GM21717 (cell line): Measurements from ENCODE around the gene FRMD4A.
"Not testable (repeated sequence)": the region's sequence is repeated elsewhere in the genome, so short reads cannot be mapped to it uniquely, and the experiment has no call there.

Source experiments
- ATAC-seq: cut with Tn5 transposase; IDR thresholded peaks from one replicate; pipeline ENCODE4 v1.9.1; 2021; ENCODE audit warnings: mild to moderate bottlenecking, moderate library complexity; ENCODE audit not compliant: unreplicated experiment

Gene FRMD4A

GRCh38 chr10:14116837-14117236 is 213.9 kb downstream of the FRMD4A start:
- ATAC-seq = no peak

GRCh38 chr10:14116021-14116420 is 214.7 kb downstream of the FRMD4A start:
- no peak for ATAC-seq

- no peak for ATAC-seq
Measured at GRCh38 chr10:14114791-14115190, 215.9 kb downstream of the FRMD4A start.

GRCh38 chr10:14112056-14112455 is 218.7 kb downstream of the FRMD4A start:
- no peak for ATAC-seq

DNA sequence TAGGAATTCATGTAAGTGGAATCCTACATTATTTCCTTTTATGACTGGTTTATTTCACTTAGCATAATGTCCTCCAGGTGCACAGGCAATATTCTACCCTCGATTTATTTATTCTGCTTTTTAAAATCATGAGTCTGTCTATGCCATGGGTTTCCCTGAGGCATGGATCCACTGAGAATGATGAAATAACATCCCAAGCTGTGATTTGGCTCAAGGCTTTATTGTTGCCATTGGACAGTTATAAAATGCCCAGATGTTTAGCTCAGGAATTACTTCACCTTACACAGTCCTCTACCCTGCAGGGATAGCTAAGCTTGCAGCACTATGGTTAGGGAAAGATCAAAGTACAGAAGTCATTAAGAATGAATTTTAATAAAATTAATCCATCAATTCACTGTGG is 219.5 kb downstream of the FRMD4A start:
- ATAC-seq = no peak

DNA sequence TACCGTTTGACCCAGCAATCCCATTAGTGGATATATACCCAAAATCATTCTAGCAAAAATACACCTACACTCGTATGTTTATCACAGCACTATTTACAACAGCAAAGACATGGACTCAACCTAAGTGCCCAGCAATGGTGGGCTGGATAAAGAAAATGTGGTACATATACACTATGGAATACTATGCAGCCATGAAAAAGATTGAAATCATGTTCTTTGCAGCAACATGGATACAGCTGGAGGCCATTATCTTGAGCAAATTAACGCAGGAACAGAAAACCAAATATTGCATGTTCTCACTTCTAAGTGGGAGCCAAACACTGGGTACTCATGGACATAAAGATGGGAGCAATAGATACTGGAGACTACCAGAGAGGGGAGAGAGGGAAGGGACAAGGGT is 223.9 kb downstream of the FRMD4A start:
- no peak for ATAC-seq

GRCh38 chr10:14102056-14102455 is 228.7 kb downstream of the FRMD4A start:
- no peak for ATAC-seq

DNA sequence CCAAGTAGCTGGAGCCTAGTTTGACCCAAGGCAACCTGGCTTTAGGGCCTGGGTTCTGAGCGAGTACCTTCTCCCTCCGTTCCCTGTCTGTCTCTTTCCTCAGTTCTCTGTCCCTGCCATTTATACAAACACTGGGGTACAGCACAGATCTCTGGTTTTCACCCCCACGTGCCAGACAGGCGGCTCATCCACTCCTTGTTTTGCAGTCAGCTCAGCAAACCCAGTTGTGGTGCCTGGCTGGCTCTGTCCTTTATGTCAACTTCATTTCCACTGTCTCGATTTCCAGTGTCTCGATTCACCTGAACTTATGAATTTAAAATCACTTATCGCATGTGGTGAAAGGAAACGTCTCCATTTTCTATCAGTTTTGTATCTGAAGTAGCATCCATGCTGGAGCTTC is 230.8 kb downstream of the FRMD4A start:
- ATAC-seq = no peak

- no peak for ATAC-seq
Measured at GRCh38 chr10:14093730-14094484, 236.8 kb downstream of the FRMD4A start.

- no peak for ATAC-seq
Measured at GRCh38 chr10:14092799-14093198, 237.9 kb downstream of the FRMD4A start.

DNA sequence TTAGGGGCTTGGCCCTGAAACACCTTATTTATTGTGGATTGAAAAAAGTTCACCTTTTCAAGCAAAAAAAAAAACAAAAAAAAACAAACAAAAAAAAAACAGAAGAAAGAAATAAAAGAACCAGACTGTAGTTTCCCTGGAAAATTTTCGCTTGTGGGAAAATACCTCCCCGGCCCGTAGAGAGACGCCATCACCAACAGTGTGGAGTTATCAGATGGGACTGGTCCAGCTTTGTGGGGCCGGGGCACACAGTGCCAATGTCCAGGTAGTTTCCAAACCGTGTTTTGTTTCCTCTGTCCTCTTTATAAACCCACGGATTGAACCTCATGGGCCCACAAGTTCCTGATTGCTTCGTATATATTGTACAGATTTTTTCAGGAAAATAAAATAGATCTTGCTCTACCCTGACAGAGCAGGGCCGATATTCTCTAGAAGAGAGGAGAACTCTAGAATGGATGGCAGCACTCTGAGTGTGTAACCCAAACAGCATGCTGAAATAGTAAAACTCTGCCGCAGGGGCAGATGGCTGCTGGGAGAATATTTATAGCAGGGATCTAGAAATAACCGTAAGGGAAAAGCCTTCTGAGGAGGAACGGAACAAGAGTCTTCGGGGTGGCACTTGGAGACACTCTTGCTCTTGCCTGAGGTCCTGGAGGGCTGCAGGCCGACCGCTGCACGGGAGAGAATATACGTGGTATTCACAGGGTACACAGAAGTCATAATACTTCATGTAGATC is 241.0 kb downstream of the FRMD4A start:
- no peak for ATAC-seq

GRCh38 chr10:14087566-14087965 is 243.2 kb downstream of the FRMD4A start:
- no peak for ATAC-seq

GRCh38 chr10:14086596-14086995 is 244.1 kb downstream of the FRMD4A start:
- no peak for ATAC-seq

DNA sequence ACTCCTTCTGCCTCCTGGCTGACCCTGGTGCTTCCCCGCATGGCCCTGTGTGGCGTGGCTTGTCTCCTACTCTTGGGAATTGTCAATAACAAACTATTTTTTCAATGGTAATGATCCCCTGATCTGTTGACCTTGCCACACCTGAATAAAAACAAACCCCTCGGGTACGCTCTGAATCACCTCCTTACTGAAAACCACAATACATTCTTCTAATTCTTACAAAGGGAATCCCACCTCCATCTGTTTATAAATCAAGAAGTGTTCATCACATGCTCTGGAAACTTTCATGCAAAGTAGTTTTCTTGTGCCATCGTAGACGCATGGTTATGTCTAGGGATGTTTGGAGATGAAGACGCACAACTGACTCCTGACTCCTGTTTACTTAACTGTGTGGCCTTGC is 245.8 kb downstream of the FRMD4A start:
- no peak for ATAC-seq

GRCh38 chr10:14080795-14081194 is 249.9 kb downstream of the FRMD4A start:
- no peak for ATAC-seq

DNA sequence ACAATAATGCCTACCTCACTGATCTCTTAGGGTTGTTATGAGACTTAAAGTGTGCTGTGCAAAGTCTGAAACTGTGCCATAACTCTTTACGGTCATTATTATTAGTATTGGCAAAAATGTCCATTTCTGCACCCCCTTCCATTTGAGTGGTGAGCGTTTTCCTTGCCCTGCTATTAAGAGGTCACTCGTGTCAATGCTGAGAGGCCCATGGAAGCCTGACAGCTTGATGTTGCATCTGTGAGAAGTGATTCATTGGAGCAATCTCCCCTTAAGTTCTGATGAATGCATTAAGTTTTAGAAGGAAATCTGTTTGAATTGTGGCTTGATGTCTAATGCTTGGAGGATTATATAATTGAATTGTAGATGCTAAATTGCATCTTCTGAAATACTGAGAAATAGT is 253.3 kb downstream of the FRMD4A start:
- no peak for ATAC-seq

DNA sequence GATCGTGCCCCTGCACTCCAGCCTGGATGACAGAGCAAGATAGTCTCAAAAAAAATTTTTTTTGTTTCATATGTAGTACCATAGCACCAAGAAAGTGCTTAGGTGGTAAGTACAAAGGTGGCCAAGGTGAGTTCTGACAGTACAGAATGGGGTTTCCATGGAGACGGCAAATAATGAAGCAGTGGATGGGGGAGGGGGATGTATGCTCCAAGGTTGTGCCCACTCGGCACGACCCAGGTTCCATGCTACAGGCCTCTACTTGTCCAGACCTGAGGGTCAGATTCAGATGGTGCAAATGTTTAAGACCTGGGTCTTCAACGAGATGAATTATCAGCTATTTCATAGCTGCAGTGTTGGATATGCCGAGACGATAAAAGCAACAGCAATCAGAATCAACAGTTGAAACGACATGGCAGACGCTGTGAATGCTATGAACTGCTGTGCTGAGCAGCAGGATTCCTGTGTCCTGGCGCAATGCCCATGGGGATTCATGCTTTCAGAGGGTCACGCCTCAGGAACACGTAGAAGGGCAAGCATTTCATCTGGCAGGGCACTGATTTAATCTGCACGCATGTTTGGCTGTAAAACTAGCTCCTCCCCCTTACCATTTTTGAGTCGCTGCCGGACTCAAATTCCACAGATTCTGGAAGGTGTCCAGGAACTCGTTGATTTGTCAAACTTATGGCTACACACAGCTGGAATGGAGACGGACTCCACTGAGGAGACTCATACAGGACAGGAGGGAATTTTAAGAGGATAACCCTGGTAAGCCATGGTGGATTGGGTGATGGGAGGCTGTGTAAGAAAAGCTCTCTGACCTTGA is 256.5 kb downstream of the FRMD4A start:
- ATAC-seq = no peak

- ATAC-seq = no peak
Measured at GRCh38 chr10:14072541-14072940, 258.2 kb downstream of the FRMD4A start.

DNA sequence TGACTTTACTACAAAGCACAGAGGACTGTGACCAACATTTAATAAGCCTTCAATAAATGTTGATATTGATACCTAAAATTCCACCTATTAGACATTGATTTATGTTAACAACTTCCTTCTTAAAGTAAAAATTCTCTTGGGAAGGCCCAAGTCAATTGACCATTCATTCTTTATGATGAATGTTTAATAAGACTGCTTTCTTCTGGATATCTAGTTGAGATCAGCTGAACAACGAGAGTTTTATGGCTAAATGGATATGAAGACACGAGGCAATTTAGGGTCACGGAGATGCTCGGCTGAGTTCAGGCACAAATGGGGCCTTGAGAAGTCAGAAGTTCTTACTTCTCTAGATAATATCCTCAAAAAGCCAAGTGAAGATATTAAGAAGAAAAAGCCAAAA is 258.8 kb downstream of the FRMD4A start:
- no peak for ATAC-seq

GRCh38 chr10:14068601-14069250 is 262.0 kb downstream of the FRMD4A start:
- no peak for ATAC-seq

DNA sequence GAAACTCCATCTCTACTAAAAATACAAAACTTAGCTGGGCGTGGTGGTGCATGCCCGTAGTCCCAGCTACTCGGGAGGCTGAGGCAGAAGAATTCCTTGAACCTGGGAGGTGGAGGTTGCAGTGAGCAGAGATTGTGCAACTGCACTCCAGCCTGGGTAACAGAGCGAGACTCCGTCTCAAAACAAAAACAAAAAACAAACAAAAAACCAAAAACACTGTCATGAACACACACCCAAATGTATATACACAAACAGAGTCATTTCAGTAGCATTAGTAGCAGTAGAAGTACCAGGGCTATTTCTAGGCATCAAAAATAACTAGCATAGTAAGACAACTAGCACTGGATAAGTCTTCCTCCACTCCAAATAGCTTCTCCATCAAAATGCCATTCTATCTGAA is 263.1 kb downstream of the FRMD4A start:
- not testable (repeated sequence) for ATAC-seq
